Measurements from ENCODE around the gene WHRN. TPM values are rescaled to one million over a fixed set of nuclear protein-coding genes. Genes with fewer than 3 reads are reported as not detected.

Gene WHRN
- total and polyA plus RNA-seq, 2 donors (not counting 1 experiment from before 2014, with no cell fraction given) = 19.4 to 95.7 TPM

- Histone ChIP-seq H3K4me2 (replicated peaks; ENCODE audit: low read depth, low read length, poor library complexity, severe bottlenecking) (no peak overlapping the region), H3K4me3 (ENCODE audit: control extremely low read depth in 1 of 5, extremely low read depth in 1 of 5, insufficient read depth in 1 of 5, low read depth in 2 of 5, low read length in 4 of 5) (no peak overlapping the region), H2AFZ (ENCODE audit: insufficient read depth, low read depth, low read length, poor library complexity, severe bottlenecking) (no peak overlapping the region), H4K20me1 (ENCODE audit: control insufficient read depth, insufficient read depth, low read length, poor library complexity, severe bottlenecking) (no peaks in the 10 kb centered on the region), H3K9me3 (ENCODE audit: control extremely low read depth in 1 of 3, control insufficient read depth in 2 of 3, insufficient read depth in 1 of 3, low read length in 2 of 3) (peaks cover 0 to 10% (median 1%) of the 10 kb centered on the region in 3 donors), H3K27me3 (replicated peaks in 1 of 4; ENCODE audit: control extremely low read depth in 1 of 4, control insufficient read depth in 3 of 4, insufficient read depth in 4 of 4, low read length in 3 of 4) (no peaks in the 10 kb centered on the region), H3K9ac (ENCODE audit: low read length) (no peak overlapping the region), H3K4me1 (ENCODE audit: control insufficient read depth in 2 of 2, insufficient read depth in 2 of 2, low read length in 2 of 2) (peaks cover 5 to 11% of the 10 kb centered on the region in 2 donors), H3K79me2 (ENCODE audit: control insufficient read depth, insufficient read depth, low read length) (no peaks in the 10 kb centered on the region), H3K36me3 (replicated peaks in 1 of 2; ENCODE audit: control extremely low read depth in 1 of 2, control insufficient read depth in 1 of 2, extremely low read depth in 1 of 2, insufficient read depth in 2 of 2, low read length in 1 of 2) (no peaks in the 10 kb centered on the region), H3K27ac (ENCODE audit: low read length in 2 of 2) (no peak overlapping the region)
- POLR2A ChIA-PET = no interaction called here
- 100% methylated on average over 3 of the region's 3 CpGs for WGBS (ENCODE audit: insufficient coverage)
- H3K4me3 Mint-ChIP-seq = no peak overlapping the region
- no peak overlapping the region for H3K27ac Mint-ChIP-seq
- peaks cover 23% of the 10 kb centered on the region for H3K4me1 Mint-ChIP-seq
- H3K27me3 Mint-ChIP-seq = no peaks in the 10 kb centered on the region
- TF ChIP-seq EZH2 (IDR thresholded peaks at IDR 0.05; ENCODE audit: borderline replicate concordance, insufficient read depth, low read depth, low read length, poor library complexity, severe bottlenecking) (no peak), CTCF (IDR thresholded peaks at IDR 0.05) (no peak)
- ATAC-seq (ENCODE audit: low read depth) (no peak), DNase-seq (no peak)
- H3K9me3 Mint-ChIP-seq (ENCODE audit: insufficient read depth) = no peaks in the 10 kb centered on the region
- CTCF ChIA-PET = no interaction called here
- intact Hi-C loops (cut with micrococcal nuclease) = no loop called here
These were observed 47.9 kb upstream of the WHRN start for GRCh38 chr9:114553202-114553601.

- no peaks in the 10 kb centered on the region for H3K36me3 ChIP-seq (replicated peaks in 1 of 2; ENCODE audit: control extremely low read depth in 1 of 2, control insufficient read depth in 1 of 2, extremely low read depth in 1 of 2, insufficient read depth in 2 of 2, low read length in 1 of 2)
- H3K9me3 ChIP-seq (ENCODE audit: control extremely low read depth in 1 of 3, control insufficient read depth in 2 of 3, insufficient read depth in 1 of 3, low read length in 2 of 3) = peaks cover 0 to 13% (median 2%) of the 10 kb centered on the region in 3 donors
- no peaks in the 10 kb centered on the region for H3K79me2 ChIP-seq (ENCODE audit: control insufficient read depth, insufficient read depth, low read length)
- H4K20me1 ChIP-seq (ENCODE audit: control insufficient read depth, insufficient read depth, low read length, poor library complexity, severe bottlenecking) = no peaks in the 10 kb centered on the region
- 96% methylated on average over 4 of the region's 5 CpGs for WGBS (ENCODE audit: insufficient coverage)
- TF ChIP-seq CTCF (IDR thresholded peaks at IDR 0.05) (no peak), EZH2 (IDR thresholded peaks at IDR 0.05; ENCODE audit: borderline replicate concordance, insufficient read depth, low read depth, low read length, poor library complexity, severe bottlenecking) (no peak)
- CTCF ChIA-PET = no interaction called here
- H3K4me2 ChIP-seq (replicated peaks; ENCODE audit: low read depth, low read length, poor library complexity, severe bottlenecking) = no peak overlapping the region
- intact Hi-C loops (cut with micrococcal nuclease) = no loop called here
- no peak for DNase-seq
- H3K9ac ChIP-seq (ENCODE audit: low read length) = no peak overlapping the region
- peaks cover 18% of the 10 kb centered on the region for H3K4me1 Mint-ChIP-seq
- no peak overlapping the region for H3K4me3 Mint-ChIP-seq
- no peak overlapping the region for H3K4me3 ChIP-seq (ENCODE audit: control extremely low read depth in 1 of 5, extremely low read depth in 1 of 5, insufficient read depth in 1 of 5, low read depth in 2 of 5, low read length in 4 of 5)
- POLR2A ChIA-PET = no interaction called here
- ATAC-seq (ENCODE audit: low read depth) = no peak
- H3K9me3 Mint-ChIP-seq (ENCODE audit: insufficient read depth) = no peaks in the 10 kb centered on the region
- no peaks in the 10 kb centered on the region for H3K27me3 Mint-ChIP-seq
- H3K27me3 ChIP-seq (replicated peaks in 1 of 4; ENCODE audit: control extremely low read depth in 1 of 4, control insufficient read depth in 3 of 4, insufficient read depth in 4 of 4, low read length in 3 of 4) = no peaks in the 10 kb centered on the region
- no peak overlapping the region for H2AFZ ChIP-seq (ENCODE audit: insufficient read depth, low read depth, low read length, poor library complexity, severe bottlenecking)
- H3K4me1 ChIP-seq (ENCODE audit: control insufficient read depth in 2 of 2, insufficient read depth in 2 of 2, low read length in 2 of 2) = peaks cover 5 to 11% of the 10 kb centered on the region in 2 donors
- H3K27ac ChIP-seq (ENCODE audit: low read length in 2 of 2) = no peak overlapping the region
- no peak overlapping the region for H3K27ac Mint-ChIP-seq
These were observed 47.4 kb upstream of the WHRN start for GRCh38 chr9:114552706-114553105.
